ENCODE data around the gene LUM.

DNA sequence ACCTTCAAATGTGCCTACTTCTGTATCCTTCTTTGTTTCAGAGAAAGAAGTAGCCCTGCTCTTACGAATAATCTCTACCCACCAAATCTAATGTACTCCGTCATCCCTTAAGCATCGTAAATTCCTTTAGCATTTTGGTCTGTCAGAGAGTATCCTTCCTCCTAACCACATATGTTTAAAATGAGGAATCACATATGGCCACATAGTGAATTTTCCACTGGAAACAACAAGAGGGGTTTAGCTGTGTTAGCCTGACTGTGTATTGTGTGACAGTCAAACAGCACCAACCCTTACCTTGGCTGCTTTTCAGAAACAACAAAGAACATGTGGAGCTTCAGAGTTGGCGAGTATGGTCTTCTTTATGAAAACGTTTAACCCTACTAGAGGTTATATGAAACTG, 5.5 kb downstream of the LUM start:
- TF ChIP-seq EZH2 (IDR thresholded peaks at IDR 0.05; ENCODE audit: borderline replicate concordance, low read depth, low read length, poor library complexity, severe bottlenecking) = no peak
- TF ChIP-seq, protein P1, sequence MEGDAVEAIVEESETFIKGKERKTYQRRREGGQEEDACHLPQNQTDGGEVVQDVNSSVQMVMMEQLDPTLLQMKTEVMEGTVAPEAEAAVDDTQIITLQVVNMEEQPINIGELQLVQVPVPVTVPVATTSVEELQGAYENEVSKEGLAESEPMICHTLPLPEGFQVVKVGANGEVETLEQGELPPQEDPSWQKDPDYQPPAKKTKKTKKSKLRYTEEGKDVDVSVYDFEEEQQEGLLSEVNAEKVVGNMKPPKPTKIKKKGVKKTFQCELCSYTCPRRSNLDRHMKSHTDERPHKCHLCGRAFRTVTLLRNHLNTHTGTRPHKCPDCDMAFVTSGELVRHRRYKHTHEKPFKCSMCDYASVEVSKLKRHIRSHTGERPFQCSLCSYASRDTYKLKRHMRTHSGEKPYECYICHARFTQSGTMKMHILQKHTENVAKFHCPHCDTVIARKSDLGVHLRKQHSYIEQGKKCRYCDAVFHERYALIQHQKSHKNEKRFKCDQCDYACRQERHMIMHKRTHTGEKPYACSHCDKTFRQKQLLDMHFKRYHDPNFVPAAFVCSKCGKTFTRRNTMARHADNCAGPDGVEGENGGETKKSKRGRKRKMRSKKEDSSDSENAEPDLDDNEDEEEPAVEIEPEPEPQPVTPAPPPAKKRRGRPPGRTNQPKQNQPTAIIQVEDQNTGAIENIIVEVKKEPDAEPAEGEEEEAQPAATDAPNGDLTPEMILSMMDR (conservative IDR thresholded peaks at IDR 0.05; ENCODE audit: low read depth, low read length) = no peak
